AG09309 (cell line): ENCODE data around the gene L3MBTL4.
"Not testable (repeated sequence)": the region's sequence is repeated elsewhere in the genome, so short reads cannot be mapped to it uniquely, and the experiment has no call there.

Experiments
- DNase-seq: peaks from one replicate; pipeline ENCODE4 v3.0.0-alpha.2; 2010; ENCODE audit warnings: low read depth
- H3K4me3 ChIP-seq: 2 replicates; pipeline ENCODE4 v1.5.1; 2011; ENCODE audit warnings: mild to moderate bottlenecking, low read depth, low read length, moderate library complexity; ENCODE audit not compliant: control insufficient read depth
- TF ChIP-seq, protein P1 (sequence below): IDR thresholded peaks from 2 replicates; pipeline ENCODE4 v1.5.1; 2011; ENCODE audit warnings: mild to moderate bottlenecking, low read depth, low read length, inconsistent platforms; ENCODE audit not compliant: insufficient read depth, control insufficient read depth; ENCODE audit errors: missing control alignments

Gene L3MBTL4

DNA sequence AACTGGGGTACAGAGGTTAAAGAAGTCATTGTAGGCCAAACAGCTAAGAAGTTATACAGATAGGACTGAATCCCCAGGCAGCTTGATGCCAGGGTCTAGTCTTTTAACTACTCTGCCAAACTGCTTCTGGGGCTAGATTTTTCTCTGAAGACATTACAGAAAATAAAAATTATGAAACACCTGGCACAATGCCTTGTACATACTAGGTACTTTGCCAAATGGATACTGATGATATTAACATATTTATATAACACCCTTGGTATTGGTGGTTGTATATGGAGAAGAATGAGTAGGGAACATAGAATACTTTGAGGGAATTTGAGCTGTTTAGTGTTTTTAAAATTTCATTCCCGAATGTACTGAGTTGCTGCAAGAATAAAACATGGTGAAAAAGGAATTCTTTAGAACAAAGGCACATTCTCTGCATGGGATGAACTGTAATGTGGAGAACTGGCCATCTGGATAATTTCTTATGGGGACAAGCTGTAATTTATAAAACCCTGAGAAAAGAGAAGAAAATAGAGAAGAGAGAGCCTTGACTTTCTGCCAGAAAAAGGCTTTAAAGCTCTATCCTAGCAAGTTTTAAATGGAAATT, 308.5 kb downstream of the L3MBTL4 start:
- no peak for DNase-seq
- no peak overlapping the region for H3K4me3 ChIP-seq
- TF ChIP-seq, protein P1, sequence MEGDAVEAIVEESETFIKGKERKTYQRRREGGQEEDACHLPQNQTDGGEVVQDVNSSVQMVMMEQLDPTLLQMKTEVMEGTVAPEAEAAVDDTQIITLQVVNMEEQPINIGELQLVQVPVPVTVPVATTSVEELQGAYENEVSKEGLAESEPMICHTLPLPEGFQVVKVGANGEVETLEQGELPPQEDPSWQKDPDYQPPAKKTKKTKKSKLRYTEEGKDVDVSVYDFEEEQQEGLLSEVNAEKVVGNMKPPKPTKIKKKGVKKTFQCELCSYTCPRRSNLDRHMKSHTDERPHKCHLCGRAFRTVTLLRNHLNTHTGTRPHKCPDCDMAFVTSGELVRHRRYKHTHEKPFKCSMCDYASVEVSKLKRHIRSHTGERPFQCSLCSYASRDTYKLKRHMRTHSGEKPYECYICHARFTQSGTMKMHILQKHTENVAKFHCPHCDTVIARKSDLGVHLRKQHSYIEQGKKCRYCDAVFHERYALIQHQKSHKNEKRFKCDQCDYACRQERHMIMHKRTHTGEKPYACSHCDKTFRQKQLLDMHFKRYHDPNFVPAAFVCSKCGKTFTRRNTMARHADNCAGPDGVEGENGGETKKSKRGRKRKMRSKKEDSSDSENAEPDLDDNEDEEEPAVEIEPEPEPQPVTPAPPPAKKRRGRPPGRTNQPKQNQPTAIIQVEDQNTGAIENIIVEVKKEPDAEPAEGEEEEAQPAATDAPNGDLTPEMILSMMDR, result no peak

DNA sequence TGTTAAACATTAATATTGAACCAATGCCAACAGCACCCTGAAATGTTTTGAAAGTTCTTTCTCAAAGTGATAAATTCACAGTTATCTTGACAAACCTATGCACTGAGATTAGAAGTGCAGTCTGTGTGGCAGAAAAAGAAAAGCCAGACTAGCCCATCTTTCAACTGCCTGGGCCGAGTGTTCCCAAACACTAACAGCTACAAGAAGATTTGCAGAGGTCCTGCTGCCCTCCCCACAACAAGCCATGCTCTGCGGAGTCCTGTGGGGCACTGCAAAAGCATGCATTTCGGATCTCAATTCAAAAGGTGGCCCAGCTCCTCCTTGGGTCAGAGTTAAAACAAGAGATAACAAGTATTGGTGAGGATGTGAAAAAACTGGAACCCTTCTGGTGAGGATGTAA, 311.0 kb downstream of the L3MBTL4 start:
- TF ChIP-seq, protein P1, result no peak
- H3K4me3 ChIP-seq, result no peak overlapping the region
- DNase-seq, result no peak

DNA sequence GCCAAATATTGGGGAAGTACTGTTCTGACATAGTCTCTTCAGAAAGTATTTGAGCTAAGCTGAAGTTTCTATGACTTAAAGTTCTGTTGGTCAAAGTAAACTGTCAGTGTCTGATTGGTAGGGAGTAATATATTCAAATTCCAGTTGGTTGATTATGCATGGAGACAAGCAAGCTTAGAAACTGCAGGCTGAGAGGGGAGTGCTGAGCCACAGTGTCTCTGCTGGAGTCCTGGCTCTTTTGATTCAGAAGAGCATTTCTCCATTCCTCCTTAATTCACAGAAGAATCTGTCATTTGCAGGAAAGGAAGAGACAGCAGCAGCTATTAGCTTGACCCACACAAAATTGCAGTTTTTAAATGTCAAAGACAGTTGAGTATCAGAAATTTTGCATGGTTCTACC, 318.0 kb downstream of the L3MBTL4 start:
- H3K4me3 ChIP-seq, result no peak overlapping the region
- DNase-seq, result no peak
- TF ChIP-seq, protein P1, result no peak

DNA sequence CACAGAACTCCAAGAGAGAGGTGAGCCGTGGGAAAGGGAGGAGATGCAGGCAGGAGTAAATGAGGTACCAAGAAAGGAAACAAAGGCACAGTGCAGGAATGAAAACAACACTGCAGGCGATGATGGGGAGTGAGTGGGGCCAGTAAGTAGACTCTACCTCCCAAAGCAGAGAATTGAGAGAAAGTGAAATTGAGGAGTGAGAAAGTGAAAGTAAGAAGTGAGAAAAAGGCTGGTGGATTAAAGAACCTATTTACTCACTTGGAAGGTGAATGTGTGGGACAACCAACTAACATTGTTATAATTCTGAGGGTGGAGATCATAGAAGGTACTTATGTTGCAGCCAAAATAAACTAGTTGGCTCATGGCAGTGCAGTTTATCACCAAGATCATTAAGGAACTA, 326.3 kb downstream of the L3MBTL4 start:
- TF ChIP-seq, protein P1, result no peak
- H3K4me3 ChIP-seq, result no peak overlapping the region
- DNase-seq, result no peak

DNA sequence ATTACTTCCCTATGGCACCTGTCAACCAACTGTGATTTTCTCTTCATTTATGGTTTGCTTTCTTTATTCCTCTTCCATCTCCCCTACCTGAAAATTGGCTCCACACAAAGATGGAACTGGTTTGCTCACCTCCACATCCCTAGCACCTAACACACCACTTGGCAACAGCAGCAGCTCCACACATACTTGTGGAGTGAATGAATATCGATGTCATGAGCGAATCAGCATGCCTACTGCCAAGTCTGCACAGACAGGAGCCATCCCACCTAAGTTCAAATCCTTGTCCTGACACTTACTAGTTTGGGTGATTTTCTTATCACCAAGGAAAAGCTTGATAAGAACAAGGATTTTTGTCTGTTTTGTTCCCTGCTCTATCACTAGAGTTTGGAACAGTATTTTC, 328.0 kb downstream of the L3MBTL4 start:
- H3K4me3 ChIP-seq, result no peak overlapping the region
- no peak for DNase-seq
- TF ChIP-seq, protein P1, result no peak

DNA sequence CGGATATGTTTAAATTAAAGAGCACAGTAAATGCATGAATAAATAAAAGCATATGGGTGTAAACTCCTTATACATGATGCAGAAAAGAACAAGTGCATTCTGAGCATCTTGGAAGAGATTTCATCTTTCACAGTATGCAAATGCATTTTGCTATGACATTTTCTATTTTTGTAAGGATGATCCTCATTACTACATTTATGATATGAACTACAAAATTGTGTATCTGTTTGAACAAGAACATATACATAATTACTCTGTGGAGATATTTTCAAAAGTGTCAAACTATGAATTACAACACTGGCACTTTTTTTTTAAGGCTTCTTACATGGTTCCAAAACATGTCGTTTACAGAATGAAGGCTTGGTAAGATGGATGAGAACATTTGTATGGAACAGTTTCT, 335.3 kb downstream of the L3MBTL4 start:
- no peak overlapping the region for H3K4me3 ChIP-seq
- TF ChIP-seq, protein P1, result no peak
- DNase-seq, result no peak

DNA sequence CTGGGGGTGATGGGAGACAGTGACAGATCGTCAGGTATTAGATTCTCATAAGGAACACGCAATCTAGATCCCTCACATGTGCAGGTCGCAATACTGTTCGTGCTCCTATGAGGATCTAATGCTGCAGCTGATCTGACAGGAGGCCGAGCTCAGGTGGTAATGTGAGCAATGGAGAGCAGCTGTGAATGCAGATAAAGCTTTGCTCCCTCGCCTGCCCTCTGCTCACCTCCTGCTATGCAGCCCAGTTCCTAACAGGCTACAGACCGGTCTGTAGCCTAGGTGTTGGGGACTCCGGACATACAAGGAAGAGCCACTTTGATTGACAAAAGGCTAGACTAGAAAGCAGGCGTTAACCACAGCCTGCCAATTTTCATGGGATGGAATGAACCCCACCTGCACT, 335.8 kb downstream of the L3MBTL4 start:
- TF ChIP-seq, protein P1, result no peak
- no peak overlapping the region for H3K4me3 ChIP-seq
- DNase-seq, result no peak

DNA sequence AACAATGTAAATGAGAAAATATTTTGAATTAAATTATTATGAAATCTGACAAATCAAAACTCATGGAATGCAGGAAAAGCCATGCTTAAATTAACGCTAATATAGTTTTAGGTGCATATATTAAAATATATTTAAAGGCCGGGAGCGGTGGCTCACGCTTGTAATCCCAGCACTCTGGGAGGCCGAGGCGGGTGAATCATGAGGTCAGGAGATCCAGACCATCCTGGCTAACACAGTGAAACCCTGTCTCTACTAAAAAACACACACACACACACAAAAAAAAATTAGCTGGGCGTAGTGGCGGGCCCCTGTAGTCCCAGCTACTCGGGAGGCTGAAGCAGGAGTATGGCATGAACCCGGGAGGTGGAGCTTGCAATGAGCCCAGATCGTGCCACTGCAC, 342.3 kb downstream of the L3MBTL4 start:
- not testable (repeated sequence) for H3K4me3 ChIP-seq, DNase-seq
